B cell (primary cell): ENCODE results near the gene MFN2.

Experiments
- CTCF ChIP-seq: fragments of 200-600 bp; IDR thresholded peaks from one replicate; pipeline ENCODE4 v1.8.0; 2022; ENCODE audit warnings: antibody characterized with exemption, mild to moderate bottlenecking
- EZH2 ChIP-seq: IDR thresholded peaks from 2 replicates; pipeline ENCODE4 v1.6.1; 2012; ENCODE audit warnings: borderline replicate concordance, low read depth, mild to moderate bottlenecking, moderate library complexity, low read length; ENCODE audit not compliant: insufficient read depth, poor library complexity, severe bottlenecking

GRCh38 chr1:11948822-11949458 is 31.3 kb upstream of the MFN2 start:
- TF ChIP-seq CTCF (no peak), EZH2 (no peak)
